OCI-LY7 (cell line): ENCODE measurements around the gene FAM222A. TPM values are rescaled to one million over a fixed set of nuclear protein-coding genes. Genes with fewer than 3 reads are reported as not detected.

Experiments used
- BruUV-seq: library from RNA; stranded (reverse); fragments of 400-500 nt; replicated peaks from 2 replicates; lab custom pipeline; 2021; lab: Mats Ljungman, UMichigan
- CTCF ChIA-PET: fragments of 300-600 bp; sonication (Branson Sonifier 250); formaldehyde crosslinking; loops from one replicate; lab custom pipeline; 2022; ENCODE audit warnings: antibody characterized with exemption; ENCODE audit not compliant: unreplicated experiment; lab: Charles Lee
- POLR2A ChIA-PET: fragments of 300-600 bp; sonication (Branson Sonifier 250); formaldehyde crosslinking; loops from one replicate; lab custom pipeline; 2022; ENCODE audit warnings: antibody characterized with exemption; lab: Charles Lee
- DNase-seq: peaks from one replicate; pipeline ENCODE4 v3.0.0-alpha.2; 2015; ENCODE audit warnings: low spot score
- H2AFZ ChIP-seq: fragments of 200-600 bp; sonication (generic), shearing (Covaris generic); 2 replicates; pipeline ENCODE4 v1.6.1; 2014; ENCODE audit warnings: mild to moderate bottlenecking, antibody characterized with exemption, low read length, moderate library complexity
- H3K27ac ChIP-seq: fragments of 200-600 bp; sonication (generic); 2 replicates; pipeline ENCODE4 v1.5.1; 2014; ENCODE audit warnings: mixed run types, low read depth, mild to moderate bottlenecking, moderate library complexity, low read length, inconsistent platforms; ENCODE audit not compliant: poor library complexity, severe bottlenecking
- H3K36me3 ChIP-seq: fragments of 200-600 bp; sonication (generic); 2 replicates; pipeline ENCODE4 v1.6.1; 2014; ENCODE audit warnings: mild to moderate bottlenecking, antibody characterized with exemption, low read length, moderate library complexity, mixed read lengths; ENCODE audit not compliant: insufficient read depth
- H3K4me1 ChIP-seq: fragments of 200-600 bp; sonication (generic); 2 replicates; pipeline ENCODE4 v1.5.1; 2014; ENCODE audit warnings: mild to moderate bottlenecking, low read length; ENCODE audit not compliant: insufficient read depth, poor library complexity, severe bottlenecking
- H3K4me2 ChIP-seq: fragments of 200-600 bp; sonication (generic); 2 replicates; pipeline ENCODE4 v1.6.1; 2014; ENCODE audit warnings: mild to moderate bottlenecking, low read length
- H3K4me3 ChIP-seq: fragments of 200-600 bp; sonication (generic); 2 replicates; pipeline ENCODE4 v1.5.1; 2014; ENCODE audit warnings: mild to moderate bottlenecking, low read depth, low read length; ENCODE audit not compliant: poor library complexity, severe bottlenecking
- H3K79me2 ChIP-seq: fragments of 200-600 bp; sonication (generic); 2 replicates; pipeline ENCODE4 v1.6.1; 2016; ENCODE audit warnings: low read depth, mild to moderate bottlenecking, low read length, moderate library complexity, mixed read lengths; ENCODE audit not compliant: insufficient read depth
- H3K9me2 ChIP-seq: fragments of 200-600 bp; sonication (generic); 2 replicates; pipeline ENCODE4 v1.6.1; 2016; ENCODE audit warnings: mild to moderate bottlenecking, low read length, mixed read lengths; ENCODE audit not compliant: insufficient read depth
- H3K9me3 ChIP-seq: fragments of 200-600 bp; sonication (generic); 2 replicates; pipeline ENCODE4 v1.6.1; 2014; ENCODE audit warnings: mild to moderate bottlenecking, mixed run types, low read length, mixed read lengths
- H4K20me1 ChIP-seq: fragments of 200-600 bp; sonication (generic); 2 replicates; pipeline ENCODE4 v1.6.1; 2014; ENCODE audit warnings: mild to moderate bottlenecking, antibody characterized with exemption, low read length, moderate library complexity, mixed read lengths; ENCODE audit not compliant: insufficient read depth
- EZH2phosphoT487 ChIP-seq: fragments of 200-600 bp; sonication (generic); IDR thresholded peaks from 2 replicates; pipeline ENCODE4 v1.6.1; 2018; ENCODE audit warnings: low read depth, borderline replicate concordance, mild to moderate bottlenecking, mixed run types, antibody characterized with exemption, low read length, moderate library complexity, mixed read lengths
- intact Hi-C: fragments of 100-400 bp; cut with micrococcal nuclease; formaldehyde crosslinking; loops from one replicate; pipeline ENCODE4 v1.10.0; 2022; ENCODE audit not compliant: unreplicated experiment
- total RNA-seq, 2 experiments: library from RNA; depleted of rRNA in 1 of 2; stranded (reverse); fragments of >200 nt in 1 of 2; shearing (Covaris generic) in 1 of 2; gene quantifications; 2 replicates each; pipeline ENCODE4 v1.2.3, GENCODE V29; 2014 to 2022
- TF ChIP-seq, protein P1 (sequence below): fragments of 200-600 bp; sonication (generic); conservative IDR thresholded peaks from 2 replicates; pipeline ENCODE4 v1.5.1; 2014; ENCODE audit warnings: mild to moderate bottlenecking, antibody characterized with exemption, low read length, moderate library complexity, mixed read lengths

The FAM222A gene
- total RNA-seq, 2 experiments from 2014 or later, result 0.98 to 1.8 TPM

DNA sequence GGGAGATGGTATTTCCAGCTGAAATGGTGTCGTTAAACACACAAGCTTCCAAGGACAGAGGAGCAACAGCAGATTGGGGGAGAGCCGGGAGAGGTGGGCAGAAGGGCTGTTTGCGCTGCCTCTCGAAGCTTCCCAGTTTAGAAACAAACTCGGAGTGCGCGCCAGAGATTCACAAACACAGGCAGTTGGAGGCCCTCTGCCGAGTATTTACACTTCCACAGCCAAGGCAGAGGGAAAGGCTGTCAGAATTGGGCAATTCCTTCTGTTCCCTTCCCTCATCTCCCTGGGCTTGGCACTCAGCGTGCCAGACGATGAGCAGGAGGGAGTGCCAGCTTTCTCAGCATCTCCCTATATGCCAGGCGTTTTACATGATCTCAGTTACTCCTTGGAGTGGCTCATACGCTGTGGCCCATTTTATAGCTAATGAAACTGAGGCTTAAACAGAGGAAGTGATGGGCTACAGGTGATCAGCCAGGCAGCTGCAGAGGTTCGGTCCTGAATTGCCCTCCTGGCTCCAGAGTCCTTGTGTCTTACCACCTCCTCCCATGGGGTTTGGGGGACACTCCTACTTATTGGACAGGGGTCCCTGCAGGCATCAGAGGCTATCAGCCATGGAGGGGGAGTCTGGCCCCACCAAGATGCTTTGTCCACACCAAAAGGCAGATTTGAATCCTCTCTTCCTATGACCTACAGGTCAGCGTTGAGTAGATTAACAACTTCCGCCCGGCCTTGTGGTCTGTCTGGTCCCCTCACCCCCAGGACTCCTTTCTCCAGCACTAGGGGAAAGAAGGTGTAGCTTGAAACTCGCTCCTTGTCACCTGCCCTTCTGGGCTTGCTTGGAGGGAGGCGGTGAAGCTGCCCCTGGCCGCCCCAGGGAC lies 3.1 kb downstream of the FAM222A start:
- Histone ChIP-seq H3K4me2 (no peak overlapping the region), H3K27ac (no peak overlapping the region), H2AFZ (no peak overlapping the region), H4K20me1 (no peaks in the 10 kb centered on the region), H3K79me2 (no peaks in the 10 kb centered on the region), H3K9me3 (no peaks in the 10 kb centered on the region), H3K9me2 (no peaks in the 10 kb centered on the region), H3K36me3 (no peaks in the 10 kb centered on the region), H3K4me1 (peaks cover 13% of the 10 kb centered on the region), H3K4me3 (no peak overlapping the region)
- ChIA-PET CTCF (no interaction called here), POLR2A (interaction anchor here (0.6 kb wide), 1 partner anchor 29 kb away, joined by 4 read pairs; no protein-coding TSS in a partner anchor)
- TF ChIP-seq EZH2phosphoT487, result no peak
- TF ChIP-seq, protein P1, sequence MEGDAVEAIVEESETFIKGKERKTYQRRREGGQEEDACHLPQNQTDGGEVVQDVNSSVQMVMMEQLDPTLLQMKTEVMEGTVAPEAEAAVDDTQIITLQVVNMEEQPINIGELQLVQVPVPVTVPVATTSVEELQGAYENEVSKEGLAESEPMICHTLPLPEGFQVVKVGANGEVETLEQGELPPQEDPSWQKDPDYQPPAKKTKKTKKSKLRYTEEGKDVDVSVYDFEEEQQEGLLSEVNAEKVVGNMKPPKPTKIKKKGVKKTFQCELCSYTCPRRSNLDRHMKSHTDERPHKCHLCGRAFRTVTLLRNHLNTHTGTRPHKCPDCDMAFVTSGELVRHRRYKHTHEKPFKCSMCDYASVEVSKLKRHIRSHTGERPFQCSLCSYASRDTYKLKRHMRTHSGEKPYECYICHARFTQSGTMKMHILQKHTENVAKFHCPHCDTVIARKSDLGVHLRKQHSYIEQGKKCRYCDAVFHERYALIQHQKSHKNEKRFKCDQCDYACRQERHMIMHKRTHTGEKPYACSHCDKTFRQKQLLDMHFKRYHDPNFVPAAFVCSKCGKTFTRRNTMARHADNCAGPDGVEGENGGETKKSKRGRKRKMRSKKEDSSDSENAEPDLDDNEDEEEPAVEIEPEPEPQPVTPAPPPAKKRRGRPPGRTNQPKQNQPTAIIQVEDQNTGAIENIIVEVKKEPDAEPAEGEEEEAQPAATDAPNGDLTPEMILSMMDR, result no peak
- no TSS peak for BruUV-seq
- intact Hi-C loops, result no loop called here
- no peak for DNase-seq

DNA sequence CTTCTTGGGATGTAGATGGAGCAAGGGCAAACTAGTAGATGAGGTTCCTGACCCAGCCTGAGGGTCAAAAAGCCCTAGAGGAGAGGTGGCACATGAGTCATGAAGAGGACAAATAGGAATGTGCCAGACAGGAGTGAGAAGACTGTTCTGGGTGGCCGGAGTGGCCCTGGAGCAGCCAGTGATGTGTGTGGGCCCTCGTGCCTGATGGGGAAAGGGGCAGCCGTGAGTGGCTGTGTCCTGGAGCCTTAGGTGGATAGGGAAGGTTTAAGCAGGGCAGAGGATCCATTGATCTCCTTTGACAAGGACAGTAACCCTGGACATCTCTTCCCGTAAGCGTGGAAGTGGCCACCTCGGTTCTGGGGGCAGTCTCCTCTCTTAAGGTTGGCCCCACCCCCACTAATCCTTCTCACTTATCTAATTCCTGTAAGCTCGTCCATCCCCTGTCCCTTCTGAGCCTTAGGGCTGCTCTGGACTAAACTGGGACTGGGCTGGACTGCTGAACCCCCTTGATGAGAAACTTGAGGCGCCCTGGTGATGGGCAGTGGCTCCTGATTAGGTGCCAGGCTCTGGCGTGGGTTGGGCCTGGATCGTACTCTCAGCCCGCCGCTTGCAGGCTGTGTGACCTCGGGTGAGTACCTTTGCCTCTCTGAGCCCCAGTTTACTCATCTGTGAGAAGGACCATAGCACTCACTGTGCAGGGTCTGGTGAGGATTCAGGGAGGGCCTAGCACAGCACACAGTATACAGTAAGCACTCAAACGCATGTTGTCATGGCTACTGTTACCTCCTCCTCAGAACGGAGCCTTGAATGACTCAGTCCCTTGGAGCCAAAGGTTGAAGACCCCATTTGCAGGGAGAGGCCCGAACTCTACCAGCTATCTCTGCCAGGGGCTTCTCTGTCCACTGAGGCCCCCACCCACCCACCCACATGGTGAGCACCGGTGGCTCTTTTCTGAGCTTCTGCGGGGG lies 4.0 kb downstream of the FAM222A start:
- H2AFZ ChIP-seq, result no peak overlapping the region
- ChIA-PET POLR2A (no interaction called here), CTCF (no interaction called here)
- intact Hi-C loops, result no loop called here
- no peak overlapping the region for H3K4me2 ChIP-seq
- no peaks in the 10 kb centered on the region for H3K9me3 ChIP-seq
- TF ChIP-seq, protein P1, result no peak
- no peak for TF ChIP-seq EZH2phosphoT487
- no peak overlapping the region for H3K4me3 ChIP-seq
- DNase-seq, result no peak
- H3K9me2 ChIP-seq, result no peaks in the 10 kb centered on the region
- no peaks in the 10 kb centered on the region for H3K36me3 ChIP-seq
- H3K79me2 ChIP-seq, result no peaks in the 10 kb centered on the region
- H3K4me1 ChIP-seq, result peaks cover 13% of the 10 kb centered on the region
- H3K27ac ChIP-seq, result no peak overlapping the region
- no TSS peak for BruUV-seq
- no peaks in the 10 kb centered on the region for H4K20me1 ChIP-seq
